GM08714 (cell line): Measurements from ENCODE around the gene SERPINA4.

ENCODE experiments used
- H3K4me3 ChIP-seq: fragments of 200-500 bp; sonication (Bioruptor generic); 2 replicates; pipeline ENCODE4 v1.5.1; 2014; ENCODE audit warnings: mild to moderate bottlenecking, low read length, inconsistent platforms
- ZNF274 ChIP-seq: IDR thresholded peaks from 2 replicates; pipeline ENCODE4 v1.6.1; 2012; ENCODE audit warnings: mild to moderate bottlenecking, low read depth, low read length

Gene SERPINA4

DNA sequence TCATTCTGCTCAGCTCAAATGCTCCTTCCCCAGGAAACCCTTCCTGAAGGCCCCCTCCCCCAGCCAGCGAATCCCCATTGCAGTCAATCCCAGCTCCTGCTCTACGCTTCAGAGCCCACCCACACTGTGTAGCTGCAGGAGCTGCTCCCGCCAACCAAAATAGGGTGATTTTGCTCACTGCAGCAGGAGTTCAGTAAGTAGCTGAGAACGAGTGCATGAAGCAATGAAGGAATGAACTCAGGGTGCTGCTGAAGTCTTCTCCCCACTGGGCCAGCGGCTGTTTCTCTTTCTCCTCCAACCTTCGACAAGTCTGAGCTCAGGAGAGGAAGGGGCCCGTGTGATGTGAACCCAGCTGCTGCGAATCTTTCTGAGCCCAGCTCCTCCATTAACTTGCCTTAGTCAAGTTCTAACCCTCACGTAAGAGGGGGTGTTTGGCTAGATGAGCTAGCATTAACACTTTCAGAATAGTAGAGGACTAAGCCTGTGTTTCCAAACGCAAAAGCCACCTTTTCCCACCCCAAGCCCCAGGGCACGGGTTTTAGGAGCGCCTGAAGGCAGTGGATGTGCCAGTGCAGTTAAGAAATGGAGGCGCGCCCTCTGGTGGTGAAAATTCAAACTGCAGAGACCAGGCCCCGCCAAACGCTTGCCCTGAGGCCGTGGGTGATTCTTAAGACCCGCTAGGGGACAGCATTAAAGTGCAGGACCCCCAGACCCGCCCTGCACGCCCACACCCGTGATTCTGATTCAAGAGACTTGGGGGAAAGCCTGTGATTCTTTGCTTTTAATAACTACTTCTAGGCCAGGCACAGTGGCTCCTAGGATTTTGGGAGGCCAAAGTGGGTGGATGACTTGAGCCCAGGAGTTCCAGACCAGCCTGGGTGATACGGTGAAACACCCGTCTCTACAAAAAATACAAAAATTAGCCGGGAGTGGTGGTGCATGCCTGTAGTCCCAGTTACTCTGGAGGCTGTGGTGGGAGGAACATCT lies 11.9 kb upstream of the SERPINA4 start:
- TF ChIP-seq ZNF274: no peak
- H3K4me3 ChIP-seq: no peak overlapping the region

- TF ChIP-seq ZNF274: no peak
Observed at GRCh38 chr14:94550041-94550440, 11.2 kb upstream of the SERPINA4 start.

DNA sequence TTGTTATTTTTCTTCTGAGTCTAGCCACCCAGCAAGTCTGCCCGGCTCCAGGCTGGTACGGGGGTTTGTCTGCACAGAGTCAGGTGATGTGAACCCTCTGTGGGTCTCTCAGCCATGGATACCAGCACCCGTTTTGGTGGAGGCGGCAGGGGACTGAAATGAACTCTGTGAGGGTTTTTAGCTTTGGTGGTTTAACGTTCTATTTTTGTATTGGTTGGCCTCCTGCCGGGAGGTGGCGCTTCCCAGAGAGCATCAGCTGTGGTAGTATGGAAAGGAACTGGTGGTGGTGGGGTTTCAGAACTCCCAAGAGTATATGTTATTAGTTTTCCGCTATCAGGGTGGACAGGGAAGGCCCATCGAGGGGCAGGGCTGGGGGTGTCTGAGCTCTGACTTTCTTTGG lies 5.3 kb upstream of the SERPINA4 start:
- H3K4me3 ChIP-seq: no peak overlapping the region
- no peak for TF ChIP-seq ZNF274

More at GRCh38 chr14:94550041-94550440, 11.2 kb upstream of the SERPINA4 start:
- no peak overlapping the region for H3K4me3 ChIP-seq

DNA sequence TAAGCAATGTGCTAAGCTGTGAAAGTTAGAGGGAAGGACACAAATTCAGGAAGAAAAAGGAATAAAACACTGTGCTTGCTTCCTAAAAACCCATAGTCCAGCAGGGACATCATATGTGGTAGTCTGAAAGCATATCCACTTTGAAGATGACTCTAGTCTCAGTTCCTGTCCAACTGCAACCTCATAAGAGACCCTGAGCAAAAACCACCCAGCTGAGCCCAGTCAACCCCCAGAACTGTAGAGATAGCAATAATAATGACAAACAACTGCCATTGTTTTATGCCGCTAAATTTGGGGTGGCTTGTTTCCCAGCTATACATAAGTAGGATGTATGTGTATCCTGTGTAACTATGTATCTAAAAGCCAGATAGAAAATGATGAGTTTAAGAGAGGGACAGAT lies 3.9 kb upstream of the SERPINA4 start:
- no peak for TF ChIP-seq ZNF274
- no peak overlapping the region for H3K4me3 ChIP-seq

DNA sequence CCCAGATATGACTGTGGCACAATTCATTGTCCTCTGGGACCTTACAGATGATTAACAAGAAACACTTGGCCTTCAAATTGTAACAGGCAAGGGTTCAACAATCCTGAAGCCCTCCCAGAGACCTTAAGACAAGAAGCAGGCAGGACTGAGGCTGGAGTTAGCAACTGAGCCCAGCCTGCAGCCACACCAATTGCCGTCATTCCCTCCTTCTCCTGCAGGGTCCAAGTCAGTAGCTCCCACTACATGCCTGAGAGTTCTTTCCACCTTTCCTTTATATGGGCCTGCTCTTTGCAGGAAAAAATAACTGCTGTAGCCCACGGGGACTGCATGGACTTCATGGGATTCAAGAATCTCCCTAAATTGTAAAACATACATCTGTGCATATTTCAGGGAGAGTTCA lies 2.4 kb upstream of the SERPINA4 start:
- H3K4me3 ChIP-seq: no peak overlapping the region
- TF ChIP-seq ZNF274: no peak

GRCh38 chr14:94559638-94560290 lies 1.5 kb upstream of the SERPINA4 start:
- H3K4me3 ChIP-seq: no peak overlapping the region
- no peak for TF ChIP-seq ZNF274

DNA sequence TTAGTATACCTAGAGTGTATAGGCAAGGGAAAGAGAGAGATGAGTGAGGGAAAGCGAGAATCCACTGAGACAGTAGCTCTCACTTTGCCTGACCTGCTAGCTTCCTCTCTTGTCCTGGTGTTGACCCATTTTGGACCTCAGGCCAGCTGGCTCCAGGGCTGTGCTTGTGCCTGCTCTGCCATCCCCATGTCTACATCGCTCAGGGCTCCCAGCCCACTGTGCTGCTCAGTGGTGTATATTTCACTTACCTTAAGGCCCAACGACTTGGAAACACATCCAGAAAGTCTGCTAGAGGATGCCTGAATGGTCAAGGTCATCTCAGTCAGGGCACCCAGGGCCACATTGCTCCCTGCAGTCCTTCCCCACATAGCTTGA lies 964 bp upstream of the SERPINA4 start:
- H3K4me3 ChIP-seq: no peak overlapping the region
- no peak for TF ChIP-seq ZNF274

GRCh38 chr14:94561656-94562010 lies 391 bp downstream of the SERPINA4 start:
- no peak overlapping the region for H3K4me3 ChIP-seq
- TF ChIP-seq ZNF274: no peak

DNA sequence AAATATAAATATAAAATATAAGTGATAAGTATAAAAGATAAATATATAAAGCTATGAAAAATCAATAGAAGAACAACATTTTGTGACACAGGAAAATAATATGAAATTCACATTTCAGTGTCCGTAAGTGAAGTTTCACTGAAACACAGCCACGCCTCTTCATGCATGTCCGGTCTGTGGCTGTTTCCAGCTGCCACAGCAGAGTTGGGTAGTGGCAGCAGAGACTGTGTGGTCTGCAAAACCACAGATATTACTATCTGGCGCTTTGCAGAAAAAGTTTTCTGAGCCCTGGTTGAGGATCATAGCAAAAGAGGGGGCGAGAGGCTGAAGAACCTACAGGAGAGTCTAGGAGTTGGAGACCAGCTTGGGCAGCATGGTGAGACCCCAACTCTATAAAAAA lies 780 bp downstream of the SERPINA4 start:
- no peak overlapping the region for H3K4me3 ChIP-seq
- TF ChIP-seq ZNF274: no peak

- H3K4me3 ChIP-seq: no peak overlapping the region
- no peak for TF ChIP-seq ZNF274
Observed at GRCh38 chr14:94562941-94563883, 2.0 kb downstream of the SERPINA4 start.

GRCh38 chr14:94564381-94564780 lies 3.1 kb downstream of the SERPINA4 start:
- H3K4me3 ChIP-seq: no peak overlapping the region
- no peak for TF ChIP-seq ZNF274

- no peak for TF ChIP-seq ZNF274
- no peak overlapping the region for H3K4me3 ChIP-seq
Observed at GRCh38 chr14:94568186-94568585, 6.9 kb downstream of the SERPINA4 start.

GRCh38 chr14:94569381-94570001 lies 8.2 kb downstream of the SERPINA4 start:
- TF ChIP-seq ZNF274: no peak
- H3K4me3 ChIP-seq: no peak overlapping the region

DNA sequence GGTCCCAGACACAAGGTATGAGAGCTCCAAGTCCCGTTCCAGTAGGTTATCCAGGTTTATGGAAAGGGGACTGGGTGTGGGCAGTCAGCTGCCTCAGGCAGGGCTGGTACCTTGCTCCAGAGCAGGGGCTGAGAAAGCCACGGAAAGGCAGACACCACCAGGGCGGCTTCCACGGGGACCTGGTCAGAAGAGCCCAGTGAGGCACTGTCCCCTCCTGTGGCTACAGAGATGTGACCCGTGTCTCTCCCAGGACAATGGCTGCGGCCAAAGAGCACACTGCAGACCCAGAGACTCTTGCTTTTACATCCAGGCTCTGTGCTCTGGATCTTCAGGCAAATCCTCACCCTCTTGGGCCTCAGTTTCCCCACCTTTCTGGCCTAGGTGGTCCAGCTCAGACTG lies 8.8 kb downstream of the SERPINA4 start:
- no peak overlapping the region for H3K4me3 ChIP-seq
- TF ChIP-seq ZNF274: no peak
